ENCODE measurements around the gene TBC1D13. TPM values are rescaled to one million over a fixed set of nuclear protein-coding genes. Genes with fewer than 3 reads are reported as not detected.

TBC1D13 gene
- total and polyA plus RNA-seq, 2 experiments from 2014 or later, result 8.3 to 19.4 TPM

Small RNA genes within 50 kb of the gene (small RNA-seq; reads per million reads assigned to genes)
- not detected for gene RF00017 (ENCODE audit: low replicate concordance)

Other genes starting within 250 kb of the TBC1D13 start
- gene SPTAN1, start 234.7 kb upstream of the TBC1D13 start, total RNA-seq (2014; rRNA removed; shearing (Covaris generic)), result 160 and 195 TPM in 2 replicates
- 98.3 and 108 TPM in 2 replicates for gene SPTAN1, start 234.7 kb upstream of the TBC1D13 start, polyA plus RNA-seq (2016; fragmentation: Nextera tagmentation; extraction: Ambion mirVana)
- 68.4 and 78.3 TPM in 2 replicates for gene DYNC2I2, start 130.4 kb upstream of the TBC1D13 start, total RNA-seq (2014; rRNA removed; shearing (Covaris generic))
- 48.7 and 51.5 TPM in 2 replicates for gene DYNC2I2, start 130.4 kb upstream of the TBC1D13 start, polyA plus RNA-seq (2016; fragmentation: Nextera tagmentation; extraction: Ambion mirVana)
- gene SET, start 98.0 kb upstream of the TBC1D13 start, total RNA-seq (2014; rRNA removed; shearing (Covaris generic)), result 949 and 964 TPM in 2 replicates
- 1,113 and 1,261 TPM in 2 replicates for gene SET, start 98.0 kb upstream of the TBC1D13 start, polyA plus RNA-seq (2016; fragmentation: Nextera tagmentation; extraction: Ambion mirVana)
- 16.3 and 17.7 TPM in 2 replicates for gene PKN3, start 84.8 kb upstream of the TBC1D13 start, total RNA-seq (2014; rRNA removed; shearing (Covaris generic))
- 6.2 and 6.7 TPM in 2 replicates for gene PKN3, start 84.8 kb upstream of the TBC1D13 start, polyA plus RNA-seq (2016; fragmentation: Nextera tagmentation; extraction: Ambion mirVana)
- gene ZDHHC12, start 63.1 kb upstream of the TBC1D13 start, total RNA-seq (2014; rRNA removed; shearing (Covaris generic)), result 54.1 and 57.9 TPM in 2 replicates
- 47.5 and 50.3 TPM in 2 replicates for gene ZDHHC12, start 63.1 kb upstream of the TBC1D13 start, polyA plus RNA-seq (2016; fragmentation: Nextera tagmentation; extraction: Ambion mirVana)
- gene ZER1, start 15.3 kb upstream of the TBC1D13 start, total RNA-seq (2014; rRNA removed; shearing (Covaris generic)), result 14.4 and 23.9 TPM in 2 replicates
- 6.5 and 7.0 TPM in 2 replicates for gene ZER1, start 15.3 kb upstream of the TBC1D13 start, polyA plus RNA-seq (2016; fragmentation: Nextera tagmentation; extraction: Ambion mirVana)
- 14.6 and 23.5 TPM in 2 replicates for gene ENDOG, start 31.2 kb downstream of the TBC1D13 start, total RNA-seq (2014; rRNA removed; shearing (Covaris generic))
- gene ENDOG, start 31.2 kb downstream of the TBC1D13 start, polyA plus RNA-seq (2016; fragmentation: Nextera tagmentation; extraction: Ambion mirVana), result 15.1 and 19.2 TPM in 2 replicates
- 34.8 and 50.9 TPM in 2 replicates for gene SPOUT1, start 42.5 kb downstream of the TBC1D13 start, total RNA-seq (2014; rRNA removed; shearing (Covaris generic))
- gene SPOUT1, start 42.5 kb downstream of the TBC1D13 start, polyA plus RNA-seq (2016; fragmentation: Nextera tagmentation; extraction: Ambion mirVana), result 28.5 and 33.5 TPM in 2 replicates
- 29.8 and 34.0 TPM in 2 replicates for gene KYAT1, start 94.7 kb downstream of the TBC1D13 start, total RNA-seq (2014; rRNA removed; shearing (Covaris generic))
- gene KYAT1, start 94.7 kb downstream of the TBC1D13 start, polyA plus RNA-seq (2016; fragmentation: Nextera tagmentation; extraction: Ambion mirVana), result 23.0 and 26.1 TPM in 2 replicates
- 75.7 and 80.5 TPM in 2 replicates for gene LRRC8A, start 94.9 kb downstream of the TBC1D13 start, total RNA-seq (2014; rRNA removed; shearing (Covaris generic))
- 35.3 and 37.3 TPM in 2 replicates for gene LRRC8A, start 94.9 kb downstream of the TBC1D13 start, polyA plus RNA-seq (2016; fragmentation: Nextera tagmentation; extraction: Ambion mirVana)
- gene PHYHD1, start 133.7 kb downstream of the TBC1D13 start, total RNA-seq (2014; rRNA removed; shearing (Covaris generic)), result 4.1 and 10.4 TPM in 2 replicates
- 16.8 and 23.4 TPM in 2 replicates for gene PHYHD1, start 133.7 kb downstream of the TBC1D13 start, polyA plus RNA-seq (2016; fragmentation: Nextera tagmentation; extraction: Ambion mirVana)
- 20.2 and 21.3 TPM in 2 replicates for gene DOLK, start 160.3 kb downstream of the TBC1D13 start, total RNA-seq (2014; rRNA removed; shearing (Covaris generic))
- 9.8 and 10.3 TPM in 2 replicates for gene DOLK, start 160.3 kb downstream of the TBC1D13 start, polyA plus RNA-seq (2016; fragmentation: Nextera tagmentation; extraction: Ambion mirVana)
- 107 and 117 TPM in 2 replicates for gene NUP188, start 160.4 kb downstream of the TBC1D13 start, total RNA-seq (2014; rRNA removed; shearing (Covaris generic))
- 25.5 and 28.4 TPM in 2 replicates for gene NUP188, start 160.4 kb downstream of the TBC1D13 start, polyA plus RNA-seq (2016; fragmentation: Nextera tagmentation; extraction: Ambion mirVana)
- gene SH3GLB2, start 241.1 kb downstream of the TBC1D13 start, total RNA-seq (2014; rRNA removed; shearing (Covaris generic)), result 64.3 and 68.0 TPM in 2 replicates
- gene SH3GLB2, start 241.1 kb downstream of the TBC1D13 start, polyA plus RNA-seq (2016; fragmentation: Nextera tagmentation; extraction: Ambion mirVana), result 21.9 and 22.8 TPM in 2 replicates
- gene MIGA2, start 249.4 kb downstream of the TBC1D13 start, total RNA-seq (2014; rRNA removed; shearing (Covaris generic)), result 37.1 and 47.8 TPM in 2 replicates
- 15.3 and 19.3 TPM in 2 replicates for gene MIGA2, start 249.4 kb downstream of the TBC1D13 start, polyA plus RNA-seq (2016; fragmentation: Nextera tagmentation; extraction: Ambion mirVana)